ENCODE results near the gene GALNT7. TPM values are rescaled to one million over a fixed set of nuclear protein-coding genes. Genes with fewer than 3 reads are reported as not detected.

GALNT7 gene
- total and polyA plus RNA-seq, 2 of the 13 experiments (the other 11 are each of a cell fraction or from before 2014, with no cell fraction given), result 0.08 to 0.13 TPM

DNA sequence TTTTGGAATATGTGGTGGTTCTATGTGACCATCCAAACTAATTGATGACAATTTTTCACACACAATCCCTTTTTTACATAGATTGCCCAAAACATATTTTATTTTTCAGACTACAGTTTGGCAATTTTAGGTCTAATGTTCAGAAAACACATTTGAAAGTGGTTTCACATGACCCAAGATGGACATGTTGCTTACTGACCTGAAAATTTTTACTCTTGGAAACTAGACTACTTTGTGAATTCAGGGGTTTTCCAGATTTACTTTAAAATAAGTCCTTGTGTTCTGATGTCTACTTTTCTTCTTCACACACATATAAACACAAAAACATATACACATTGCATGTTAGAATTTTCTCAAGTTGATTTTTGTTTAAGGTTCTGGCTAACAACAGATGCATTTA is 86.0 kb downstream of the GALNT7 start (continued):
- TF ChIP-seq, protein P1, sequence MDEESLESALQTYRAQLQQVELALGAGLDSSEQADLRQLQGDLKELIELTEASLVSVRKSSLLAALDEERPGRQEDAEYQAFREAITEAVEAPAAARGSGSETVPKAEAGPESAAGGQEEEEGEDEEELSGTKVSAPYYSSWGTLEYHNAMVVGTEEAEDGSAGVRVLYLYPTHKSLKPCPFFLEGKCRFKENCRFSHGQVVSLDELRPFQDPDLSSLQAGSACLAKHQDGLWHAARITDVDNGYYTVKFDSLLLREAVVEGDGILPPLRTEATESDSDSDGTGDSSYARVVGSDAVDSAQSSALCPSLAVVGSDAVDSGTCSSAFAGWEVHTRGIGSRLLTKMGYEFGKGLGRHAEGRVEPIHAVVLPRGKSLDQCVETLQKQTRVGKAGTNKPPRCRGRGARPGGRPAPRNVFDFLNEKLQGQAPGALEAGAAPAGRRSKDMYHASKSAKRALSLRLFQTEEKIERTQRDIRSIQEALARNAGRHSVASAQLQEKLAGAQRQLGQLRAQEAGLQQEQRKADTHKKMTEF (CRISPR knock-in tag; IDR thresholded peaks at IDR 0.05), result no peak
- no peak for TF ChIP-seq ZNF143 (CRISPR knock-in tag; IDR thresholded peaks at IDR 0.05)
- no peak for TF ChIP-seq GABPB1 (CRISPR knock-in tag; IDR thresholded peaks at IDR 0.05)
- TF ChIP-seq, protein P2, sequence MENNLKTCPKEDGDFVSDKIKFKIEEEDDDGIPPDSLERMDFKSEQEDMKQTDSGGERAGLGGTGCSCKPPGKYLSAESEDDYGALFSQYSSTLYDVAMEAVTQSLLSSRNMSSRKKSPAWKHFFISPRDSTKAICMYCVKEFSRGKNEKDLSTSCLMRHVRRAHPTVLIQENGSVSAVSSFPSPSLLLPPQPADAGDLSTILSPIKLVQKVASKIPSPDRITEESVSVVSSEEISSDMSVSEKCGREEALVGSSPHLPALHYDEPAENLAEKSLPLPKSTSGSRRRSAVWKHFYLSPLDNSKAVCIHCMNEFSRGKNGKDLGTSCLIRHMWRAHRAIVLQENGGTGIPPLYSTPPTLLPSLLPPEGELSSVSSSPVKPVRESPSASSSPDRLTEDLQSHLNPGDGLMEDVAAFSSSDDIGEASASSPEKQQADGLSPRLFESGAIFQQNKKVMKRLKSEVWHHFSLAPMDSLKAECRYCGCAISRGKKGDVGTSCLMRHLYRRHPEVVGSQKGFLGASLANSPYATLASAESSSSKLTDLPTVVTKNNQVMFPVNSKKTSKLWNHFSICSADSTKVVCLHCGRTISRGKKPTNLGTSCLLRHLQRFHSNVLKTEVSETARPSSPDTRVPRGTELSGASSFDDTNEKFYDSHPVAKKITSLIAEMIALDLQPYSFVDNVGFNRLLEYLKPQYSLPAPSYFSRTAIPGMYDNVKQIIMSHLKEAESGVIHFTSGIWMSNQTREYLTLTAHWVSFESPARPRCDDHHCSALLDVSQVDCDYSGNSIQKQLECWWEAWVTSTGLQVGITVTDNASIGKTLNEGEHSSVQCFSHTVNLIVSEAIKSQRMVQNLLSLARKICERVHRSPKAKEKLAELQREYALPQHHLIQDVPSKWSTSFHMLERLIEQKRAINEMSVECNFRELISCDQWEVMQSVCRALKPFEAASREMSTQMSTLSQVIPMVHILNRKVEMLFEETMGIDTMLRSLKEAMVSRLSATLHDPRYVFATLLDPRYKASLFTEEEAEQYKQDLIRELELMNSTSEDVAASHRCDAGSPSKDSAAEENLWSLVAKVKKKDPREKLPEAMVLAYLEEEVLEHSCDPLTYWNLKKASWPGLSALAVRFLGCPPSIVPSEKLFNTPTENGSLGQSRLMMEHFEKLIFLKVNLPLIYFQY (CRISPR knock-in tag; IDR thresholded peaks at IDR 0.05; ENCODE audit: borderline replicate concordance), result no peak

GRCh38 chr4:173256825-173257224 is 88.2 kb downstream of the GALNT7 start:
- Histone ChIP-seq H3K4me2 (ENCODE audit: low read depth, low read length) (no peak overlapping the region), H3K27ac (ENCODE audit: extremely low read length, insufficient read depth, low read length) (no peak overlapping the region), H3K36me3 (replicated peaks in 1 of 2; ENCODE audit: control insufficient read depth in 1 of 2, insufficient read depth in 2 of 2, low read length in 2 of 2) (no peaks in the 10 kb centered on the region), H3K79me2 (ENCODE audit: insufficient read depth, low read length) (no peaks in the 10 kb centered on the region), H3K27me3 (ENCODE audit: control insufficient read depth in 1 of 2, insufficient read depth in 2 of 2, low read length in 2 of 2) (no peaks in the 10 kb centered on the region; a peak in 1 of 5 replicates), H3K4me1 (ENCODE audit: insufficient read depth, low read length) (no peaks in the 10 kb centered on the region), H4K20me1 (ENCODE audit: insufficient read depth, low read length) (no peaks in the 10 kb centered on the region), H3K9me3 (ENCODE audit: low read length) (no peaks in the 10 kb centered on the region), H3K9ac (ENCODE audit: insufficient read depth, low read depth, low read length) (no peak overlapping the region), H3K4me3 (replicated peaks in 1 of 3; ENCODE audit: insufficient read depth in 1 of 3, low read depth in 2 of 3, low read length in 3 of 3) (no peak overlapping the region), H2AFZ (ENCODE audit: low read length) (no peak overlapping the region)
- DNase-seq (ENCODE audit: low spot score), result no peak
- POLR2A ChIA-PET, result no interaction called here
- FAIRE-seq, result no peak
- intact Hi-C loops (cut with micrococcal nuclease; ENCODE audit: unreplicated experiment) (loop anchor here (1.0 kb wide), 2 partner anchors 232 to 244 kb away; no protein-coding TSS in a partner anchor), in situ Hi-C loops (cut with HindIII; ENCODE audit: extremely low pct_ligation_motif_present, low pct_unique_long_range_greater_than_20kb) (loop anchor here (5.0 kb wide), 1 partner anchor 245 kb away; no protein-coding TSS in a partner anchor)
- BruUV-seq (replicated peaks), result no TSS peak
- CTCF ChIA-PET (ENCODE audit: low intra/inter-chr PET ratio, low total read pairs), result interaction anchor here (1.3 to 1.6 kb wide), 2 partner anchors 231 to 243 kb away, joined by 11 to 14 read pairs; no protein-coding TSS in a partner anchor
- 0% methylated on average over 3 of the region's 3 CpGs for WGBS (ENCODE audit: low lambda C conversion rate)
- ATAC-seq, result no peak
- TF ChIP-seq RBAK (CRISPR knock-in tag; IDR thresholded peaks at IDR 0.05), result no peak
- TF ChIP-seq, protein P3, sequence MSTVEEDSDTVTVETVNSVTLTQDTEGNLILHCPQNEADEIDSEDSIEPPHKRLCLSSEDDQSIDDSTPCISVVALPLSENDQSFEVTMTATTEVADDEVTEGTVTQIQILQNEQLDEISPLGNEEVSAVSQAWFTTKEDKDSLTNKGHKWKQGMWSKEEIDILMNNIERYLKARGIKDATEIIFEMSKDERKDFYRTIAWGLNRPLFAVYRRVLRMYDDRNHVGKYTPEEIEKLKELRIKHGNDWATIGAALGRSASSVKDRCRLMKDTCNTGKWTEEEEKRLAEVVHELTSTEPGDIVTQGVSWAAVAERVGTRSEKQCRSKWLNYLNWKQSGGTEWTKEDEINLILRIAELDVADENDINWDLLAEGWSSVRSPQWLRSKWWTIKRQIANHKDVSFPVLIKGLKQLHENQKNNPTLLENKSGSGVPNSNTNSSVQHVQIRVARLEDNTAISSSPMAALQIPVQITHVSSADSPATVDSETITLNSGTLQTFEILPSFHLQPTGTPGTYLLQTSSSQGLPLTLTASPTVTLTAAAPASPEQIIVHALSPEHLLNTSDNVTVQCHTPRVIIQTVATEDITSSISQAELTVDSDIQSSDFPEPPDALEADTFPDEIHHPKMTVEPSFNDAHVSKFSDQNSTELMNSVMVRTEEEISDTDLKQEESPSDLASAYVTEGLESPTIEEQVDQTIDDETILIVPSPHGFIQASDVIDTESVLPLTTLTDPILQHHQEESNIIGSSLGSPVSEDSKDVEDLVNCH (CRISPR knock-in tag; IDR thresholded peaks at IDR 0.05), result no peak
- TF ChIP-seq ZNF138 (CRISPR knock-in tag; IDR thresholded peaks at IDR 0.05; ENCODE audit: low read depth), result no peak
- TF ChIP-seq TBX3 (IDR thresholded peaks at IDR 0.05; ENCODE audit: borderline replicate concordance), result no peak
- TF ChIP-seq, protein P4, sequence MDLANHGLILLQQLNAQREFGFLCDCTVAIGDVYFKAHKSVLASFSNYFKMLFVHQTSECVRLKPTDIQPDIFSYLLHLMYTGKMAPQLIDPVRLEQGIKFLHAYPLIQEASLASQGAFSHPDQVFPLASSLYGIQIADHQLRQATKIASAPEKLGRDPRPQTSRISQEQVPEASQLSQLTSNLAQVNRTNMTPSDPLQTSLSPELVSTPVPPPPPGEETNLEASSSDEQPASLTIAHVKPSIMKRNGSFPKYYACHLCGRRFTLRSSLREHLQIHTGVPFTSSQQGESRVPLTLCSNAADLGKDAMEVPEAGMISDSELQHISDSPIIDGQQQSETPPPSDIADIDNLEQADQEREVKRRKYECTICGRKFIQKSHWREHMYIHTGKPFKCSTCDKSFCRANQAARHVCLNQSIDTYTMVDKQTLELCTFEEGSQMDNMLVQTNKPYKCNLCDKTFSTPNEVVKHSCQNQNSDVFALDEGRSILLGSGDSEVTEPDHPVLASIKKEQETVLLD (CRISPR knock-in tag; IDR thresholded peaks at IDR 0.05; ENCODE audit: low read depth), result no peak
- no peak for TF ChIP-seq KLF9 (CRISPR knock-in tag; IDR thresholded peaks at IDR 0.05; ENCODE audit: low read depth)
- no peak for TF ChIP-seq ZNF615 (CRISPR knock-in tag; IDR thresholded peaks at IDR 0.05; ENCODE audit: borderline replicate concordance)
- TF ChIP-seq, protein P5, sequence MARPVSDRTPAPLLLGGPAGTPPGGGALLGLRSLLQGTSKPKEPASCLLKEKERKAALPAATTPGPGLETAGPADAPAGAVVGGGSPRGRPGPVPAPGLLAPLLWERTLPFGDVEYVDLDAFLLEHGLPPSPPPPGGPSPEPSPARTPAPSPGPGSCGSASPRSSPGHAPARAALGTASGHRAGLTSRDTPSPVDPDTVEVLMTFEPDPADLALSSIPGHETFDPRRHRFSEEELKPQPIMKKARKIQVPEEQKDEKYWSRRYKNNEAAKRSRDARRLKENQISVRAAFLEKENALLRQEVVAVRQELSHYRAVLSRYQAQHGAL (CRISPR knock-in tag; IDR thresholded peaks at IDR 0.05; ENCODE audit: not compliant biosample characterization), result no peak
- TF ChIP-seq CCAR2 (optimal IDR thresholded peaks at IDR 0.05; ENCODE audit: low read depth, low read length), result no peak

All from HepG2 (cell line).